Osteocyte (in vitro differentiated cells): ENCODE measurements around the gene TH. TPM values are rescaled to one million over a fixed set of nuclear protein-coding genes. Genes with fewer than 3 reads are reported as not detected.

ENCODE experiments used
- DNase-seq: peaks from one replicate; pipeline ENCODE4 v3.0.0; 2021; ENCODE audit warnings: mixed read lengths; ENCODE audit not compliant: unreplicated experiment; ENCODE audit errors: extremely low spot score
- H3K27ac Mint-ChIP-seq: one replicate; pipeline ENCODE4 v1.8.0; 2021; ENCODE audit warnings: mild to moderate bottlenecking, mixed read lengths; ENCODE audit not compliant: unreplicated experiment
- H3K27me3 Mint-ChIP-seq: one replicate; pipeline ENCODE4 v1.8.0; 2021; ENCODE audit warnings: mixed read lengths; ENCODE audit not compliant: unreplicated experiment
- H3K36me3 Mint-ChIP-seq: one replicate; pipeline ENCODE4 v1.8.0; 2021; ENCODE audit warnings: mixed read lengths; ENCODE audit not compliant: unreplicated experiment
- H3K4me1 Mint-ChIP-seq: one replicate; pipeline ENCODE4 v1.8.0; 2021; ENCODE audit warnings: mixed read lengths; ENCODE audit not compliant: unreplicated experiment
- H3K4me3 Mint-ChIP-seq: one replicate; pipeline ENCODE4 v1.8.0; 2021; ENCODE audit warnings: mild to moderate bottlenecking, moderate library complexity, mixed read lengths; ENCODE audit not compliant: unreplicated experiment
- H3K9me3 Mint-ChIP-seq: one replicate; pipeline ENCODE4 v1.8.0; 2021; ENCODE audit warnings: mixed read lengths; ENCODE audit not compliant: unreplicated experiment
- CTCF ChIP-seq: fragments of 200-600 bp; sonication (generic); IDR thresholded peaks from 2 replicates; pipeline ENCODE4 v1.5.0; 2021; ENCODE audit warnings: antibody characterized with exemption, mild to moderate bottlenecking, moderate library complexity
- long read RNA-seq: library from polyadenylated mRNA; unstranded; transcript quantifications from one replicate; pipeline ENCODE4 v2.0.0, GENCODE V29; 2021
- total RNA-seq: library from RNA; stranded (reverse); gene quantifications from 2 replicates; pipeline ENCODE4 v1.2.1, GENCODE V29; 2021

The TH gene
- total RNA-seq: 0.75 and 0.89 TPM in 2 replicates
- long read RNA-seq, partial matches to known transcripts: 0 of 3 reads
- long read RNA-seq, other reads (novel, unspliced or antisense): 1 of 3 reads

- no peak within 1 kb of the TSS for H3K4me3 Mint-ChIP-seq
- DNase-seq: no peak
- H3K27me3 Mint-ChIP-seq: no peaks in the 10 kb centered on the region
- no peak for TF ChIP-seq CTCF
- H3K9me3 Mint-ChIP-seq: no peaks in the 10 kb centered on the region
- H3K27ac Mint-ChIP-seq: no peak within 1 kb of the TSS
- H3K4me1 Mint-ChIP-seq: peaks cover 2% of the 10 kb centered on the region
- no peaks in the 10 kb centered on the region for H3K36me3 Mint-ChIP-seq
These were observed at the start of gene TH for GRCh38 chr11:2171591-2172003. TSS of gene TH (minus strand) at chr11:2171815. CDS start at chr11:2171786, 29 bp downstream.

- no peak for DNase-seq
- no peak overlapping the region for H3K27ac Mint-ChIP-seq
- peaks cover 63% of the 10 kb centered on the region for H3K27me3 Mint-ChIP-seq
- H3K9me3 Mint-ChIP-seq: peaks cover 8% of the 10 kb centered on the region
- no peak overlapping the region for H3K4me3 Mint-ChIP-seq
- peaks cover 6% of the 10 kb centered on the region for H3K4me1 Mint-ChIP-seq
- TF ChIP-seq CTCF: no peak
- peaks cover 3% of the 10 kb centered on the region for H3K36me3 Mint-ChIP-seq
These were observed 49.4 kb upstream of the TH start for GRCh38 chr11:2221024-2221423.

- Mint-ChIP-seq H3K27ac (no peak overlapping the region), H3K36me3 (peaks cover 3% of the 10 kb centered on the region), H3K4me3 (no peak overlapping the region), H3K27me3 (peaks cover 58% of the 10 kb centered on the region), H3K4me1 (peaks cover 6% of the 10 kb centered on the region), H3K9me3 (peaks cover 8% of the 10 kb centered on the region)
- TF ChIP-seq CTCF: no peak
- DNase-seq: no peak
These were observed 48.7 kb upstream of the TH start for GRCh38 chr11:2220173-2220771.

GRCh38 chr11:2219318-2220017 lies 47.9 kb upstream of the TH start:
- peaks cover 3% of the 10 kb centered on the region for H3K36me3 Mint-ChIP-seq
- H3K4me1 Mint-ChIP-seq: peaks cover 6% of the 10 kb centered on the region
- no peak for TF ChIP-seq CTCF
- H3K9me3 Mint-ChIP-seq: peaks cover 8% of the 10 kb centered on the region
- peaks cover 63% of the 10 kb centered on the region for H3K27me3 Mint-ChIP-seq
- DNase-seq: peak; percentile 76
- no peak overlapping the region for H3K4me3 Mint-ChIP-seq
- no peak overlapping the region for H3K27ac Mint-ChIP-seq

DNA sequence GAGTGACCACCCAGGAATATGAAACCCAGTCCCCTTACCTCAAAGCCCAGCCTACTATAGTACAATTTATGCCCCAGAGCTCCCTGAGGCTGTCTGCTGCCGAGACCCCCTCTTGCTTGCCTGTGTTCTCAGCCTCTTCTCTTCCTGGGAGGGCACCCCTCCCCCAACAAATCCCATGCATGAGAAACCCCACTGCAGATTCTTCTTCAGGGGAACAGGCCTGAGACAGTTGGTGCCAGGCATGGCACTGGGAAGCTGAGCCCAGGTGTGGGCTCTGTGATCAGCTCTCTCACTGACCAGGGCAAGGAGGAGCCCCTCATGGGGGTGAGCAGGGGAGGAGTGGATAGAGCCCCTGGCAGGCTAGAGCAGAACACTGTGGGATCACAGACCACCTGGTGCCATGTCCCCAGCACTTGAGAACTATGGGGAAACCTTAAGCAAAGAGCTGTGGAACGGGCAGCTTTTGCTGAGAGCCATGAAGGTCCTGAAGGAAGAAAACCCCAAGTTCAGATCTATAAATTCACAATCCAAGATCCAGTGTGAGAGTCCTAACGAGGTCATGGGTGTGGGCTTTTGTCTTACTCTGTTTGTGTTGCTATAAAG lies 46.5 kb upstream of the TH start:
- DNase-seq: peak; percentile 73
- no peak overlapping the region for H3K4me3 Mint-ChIP-seq
- H3K4me1 Mint-ChIP-seq: peaks cover 16% of the 10 kb centered on the region
- no peaks in the 10 kb centered on the region for H3K36me3 Mint-ChIP-seq
- TF ChIP-seq CTCF: no peak
- H3K27ac Mint-ChIP-seq: no peak overlapping the region
- H3K9me3 Mint-ChIP-seq: no peaks in the 10 kb centered on the region
- peaks cover 62% of the 10 kb centered on the region for H3K27me3 Mint-ChIP-seq
